Fibroblast of skin of scalp (primary cell): ENCODE data around the gene ZNF280A.
A peak's percentile ranks its signal among the peaks of the same experiment; 100 is the strongest.
"Not testable (repeated sequence)": the region's sequence is repeated elsewhere in the genome, so short reads cannot be mapped to it uniquely, and the experiment has no call there.

ENCODE experiments used
- DNase-seq: peaks from one replicate; pipeline ENCODE4 v3.0.0-alpha.2; 2013

ZNF280A gene

DNA sequence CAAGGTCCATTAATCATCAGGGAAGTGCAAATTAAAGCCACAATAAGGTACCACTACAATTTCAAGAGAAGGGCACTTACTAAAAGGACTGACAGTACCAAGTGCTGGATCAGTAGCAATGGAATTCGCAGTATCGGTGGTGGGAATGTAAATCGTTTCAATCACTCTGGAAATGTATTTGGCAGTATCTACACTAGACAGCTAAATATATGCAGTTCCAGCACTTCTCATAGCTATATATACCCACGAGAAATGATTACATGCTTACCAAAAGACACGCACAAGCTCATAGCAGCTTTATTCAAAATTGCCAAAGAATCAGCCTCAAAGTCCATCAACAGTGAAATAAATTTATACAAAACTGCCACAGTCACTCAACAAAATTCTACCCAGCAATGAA, 7.1 kb downstream of the ZNF280A start:
- DNase-seq: no peak

GRCh38 chr22:22510833-22511232, 9.2 kb downstream of the ZNF280A start:
- DNase-seq: not testable (repeated sequence)

- DNase-seq: not testable (repeated sequence)
Measured at GRCh38 chr22:22509912-22510311, 10.2 kb downstream of the ZNF280A start.

DNA sequence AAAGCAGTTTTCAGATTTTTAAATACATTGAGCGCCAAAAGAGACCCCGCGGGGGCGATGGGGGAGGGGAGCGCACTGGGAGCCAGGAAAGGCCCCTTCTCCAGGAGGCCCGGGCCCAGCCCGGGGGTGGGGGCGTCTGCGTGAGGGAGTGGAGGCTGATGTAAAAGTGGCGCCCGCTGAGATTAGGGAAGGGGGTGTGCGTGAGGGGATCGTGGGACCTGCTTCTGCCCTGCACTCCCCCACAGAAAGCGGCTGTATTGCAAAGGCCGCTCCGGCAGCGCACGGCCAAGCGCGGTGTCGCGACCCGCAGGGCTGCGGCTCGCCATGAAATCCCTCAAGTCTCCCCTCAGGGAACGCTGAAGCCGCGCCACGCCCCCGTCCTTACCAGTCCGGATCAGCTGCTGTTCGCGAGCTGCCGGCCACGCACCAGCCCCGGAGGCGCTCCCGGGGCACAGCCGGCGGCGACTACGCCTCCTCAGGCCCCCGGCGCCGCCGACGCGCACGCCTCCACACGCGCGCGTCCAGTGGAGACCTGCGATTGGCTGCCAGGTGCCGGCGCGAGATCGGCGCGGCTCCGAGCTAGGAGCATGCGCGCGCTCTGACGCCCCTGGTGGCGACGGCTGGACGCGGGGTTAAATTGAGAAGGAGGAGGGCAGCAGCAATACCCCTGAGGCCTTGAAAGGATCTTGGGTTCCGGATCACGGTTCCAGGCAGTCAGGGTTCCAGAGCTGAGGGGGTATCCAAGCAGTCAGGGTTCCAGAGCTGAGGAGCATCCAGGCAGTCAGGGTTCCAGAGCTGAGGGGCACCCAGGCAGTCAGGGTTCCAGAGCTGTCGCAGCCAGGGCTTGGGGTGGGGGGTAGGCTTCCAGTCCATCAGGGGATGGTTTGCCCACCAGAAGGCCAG, 11.5 kb downstream of the ZNF280A start, which contains the start of gene ZNF280B:
Gene ZNF280B, minus strand, starts transcription at position 469 of the 903 bp plus-strand sequence. CDS start 19,344 bp downstream, outside the sequence.
- peak; percentile 88 for DNase-seq

DNA sequence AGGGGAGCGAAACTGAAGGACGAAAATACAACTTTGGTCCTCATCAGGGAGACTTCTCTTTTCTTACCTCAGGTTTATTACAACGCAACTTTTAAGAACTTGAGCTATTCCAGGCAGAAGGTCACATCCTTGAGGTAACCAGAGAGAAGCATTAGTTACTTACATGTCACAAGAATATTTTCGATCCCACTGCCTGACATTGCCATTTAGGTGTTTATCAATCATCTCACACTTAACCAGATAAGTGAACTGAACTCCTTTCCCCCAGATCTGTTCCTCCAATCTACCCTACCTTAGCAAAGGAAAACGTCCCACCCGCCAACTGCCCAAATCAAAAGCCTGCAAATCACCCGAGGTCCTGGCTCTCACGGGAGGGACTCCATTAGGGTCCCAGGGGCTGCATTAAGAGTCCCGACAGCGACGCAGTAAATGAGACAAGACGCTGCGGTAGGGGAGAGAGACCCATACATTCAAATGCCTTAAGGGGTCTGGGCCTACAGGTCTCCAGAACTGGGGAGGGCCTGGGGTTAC, 12.3 kb downstream of the ZNF280A start:
- DNase-seq: no peak

GRCh38 chr22:22506736-22507135, 13.3 kb downstream of the ZNF280A start:
- no peak for DNase-seq

- DNase-seq: no peak
Measured at GRCh38 chr22:22498267-22498666, 21.8 kb downstream of the ZNF280A start.

GRCh38 chr22:22491589-22491988, 28.5 kb downstream of the ZNF280A start:
- DNase-seq: not testable (repeated sequence)

GRCh38 chr22:22488736-22489135, 31.3 kb downstream of the ZNF280A start:
- no peak for DNase-seq

DNA sequence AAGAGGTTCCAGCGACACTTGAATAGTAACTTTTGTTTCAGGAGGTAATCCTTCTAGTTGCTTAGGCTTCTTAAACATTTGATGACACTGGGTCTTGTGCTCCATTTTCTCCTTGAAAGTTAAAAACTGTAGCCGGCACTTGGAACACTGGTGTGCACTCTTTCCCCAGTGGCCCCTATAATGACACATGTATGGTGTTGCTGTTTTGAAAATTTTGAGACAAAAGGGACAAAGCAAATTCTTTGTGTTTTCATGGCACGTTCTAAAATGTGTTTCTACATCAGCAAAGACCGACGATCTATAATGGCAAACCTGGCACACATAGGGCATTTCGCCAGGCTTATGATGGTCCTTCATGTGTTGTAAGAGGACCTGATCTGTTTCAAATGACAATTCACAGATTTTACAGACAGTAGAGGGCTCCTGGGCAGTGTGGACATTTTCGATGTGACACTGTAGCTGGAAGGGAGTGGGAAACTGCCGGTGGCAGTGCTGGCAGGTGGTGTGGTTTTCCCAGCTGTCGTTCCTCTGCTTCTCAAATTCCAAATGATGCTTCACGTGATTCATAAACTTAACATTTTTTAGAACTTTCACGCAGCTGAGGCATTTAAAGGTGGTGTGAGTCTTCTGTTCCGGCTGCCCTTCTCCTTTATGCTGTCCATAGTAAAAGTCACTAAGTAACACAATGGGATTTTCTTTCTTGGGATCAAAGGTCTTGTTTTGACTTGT, 32.0 kb downstream of the ZNF280A start:
- no peak for DNase-seq

DNA sequence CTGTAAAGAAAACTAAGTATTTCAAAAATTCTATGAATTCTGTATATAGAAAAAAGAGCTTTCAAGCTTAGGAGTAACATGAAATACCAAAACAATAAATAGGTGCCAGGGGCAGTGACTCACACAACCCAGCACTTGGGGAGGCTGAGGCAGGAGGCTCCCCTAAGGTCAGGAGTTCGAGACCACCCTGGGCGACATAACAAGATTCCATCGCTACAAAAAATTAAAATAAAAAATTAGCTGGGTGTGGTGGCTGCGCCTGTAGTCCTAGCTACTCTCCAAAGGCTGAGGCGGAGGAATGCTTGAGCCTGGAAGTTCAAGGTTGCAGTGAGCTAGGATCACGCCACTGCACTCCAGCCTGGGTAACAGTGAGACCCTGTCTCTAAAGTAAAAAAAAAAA, 33.0 kb downstream of the ZNF280A start:
- DNase-seq: no peak

DNA sequence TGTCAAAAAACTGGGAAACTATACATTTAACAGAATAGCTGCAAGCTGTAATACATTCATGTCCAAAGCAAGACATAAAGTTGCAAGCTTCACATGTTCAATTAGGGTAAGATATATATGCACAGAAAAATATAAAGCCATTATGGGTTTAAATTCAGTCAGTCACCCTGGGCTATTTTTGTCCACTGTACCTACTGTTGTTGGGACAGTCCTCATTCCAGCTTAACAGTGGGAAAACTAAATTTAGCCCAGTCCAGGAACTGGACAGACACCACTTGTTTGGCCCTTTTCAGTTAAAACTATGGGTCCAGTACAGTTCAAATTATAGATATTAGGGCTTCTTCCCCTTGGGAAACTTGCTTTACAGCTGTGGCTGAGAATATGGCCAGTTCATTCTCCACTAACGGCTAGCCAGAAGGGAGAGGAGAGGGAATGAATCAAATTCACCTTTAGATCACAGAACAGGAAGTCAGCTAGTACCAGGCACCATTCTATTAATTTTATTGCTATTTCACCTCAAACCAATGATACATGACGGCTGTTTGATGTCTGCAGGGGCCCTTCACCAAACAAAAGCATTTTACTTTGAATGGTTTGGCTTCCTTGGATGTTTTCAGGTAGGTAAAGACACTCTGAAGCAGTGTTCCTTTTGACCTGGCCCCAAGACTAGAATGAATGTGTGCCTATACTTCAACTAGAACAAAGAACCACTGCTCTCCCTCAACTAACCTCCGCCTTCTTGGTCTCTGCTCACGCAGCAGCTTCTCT, 33.8 kb downstream of the ZNF280A start:
- DNase-seq: no peak

GRCh38 chr22:22485524-22485923, 34.5 kb downstream of the ZNF280A start:
- DNase-seq: no peak

- DNase-seq: no peak
Measured at GRCh38 chr22:22484023-22484422, 36.0 kb downstream of the ZNF280A start.

- DNase-seq: no peak
Measured at GRCh38 chr22:22480940-22481339, 39.1 kb downstream of the ZNF280A start.

- DNase-seq: peak; percentile 35
Measured at GRCh38 chr22:22479999-22480532, 40.0 kb downstream of the ZNF280A start.

- DNase-seq: no peak
Measured at GRCh38 chr22:22479116-22479515, 41.0 kb downstream of the ZNF280A start.

- DNase-seq: no peak
Measured at GRCh38 chr22:22478470-22478869, 41.6 kb downstream of the ZNF280A start.

GRCh38 chr22:22474733-22475132, 45.3 kb downstream of the ZNF280A start:
- DNase-seq: no peak

DNA sequence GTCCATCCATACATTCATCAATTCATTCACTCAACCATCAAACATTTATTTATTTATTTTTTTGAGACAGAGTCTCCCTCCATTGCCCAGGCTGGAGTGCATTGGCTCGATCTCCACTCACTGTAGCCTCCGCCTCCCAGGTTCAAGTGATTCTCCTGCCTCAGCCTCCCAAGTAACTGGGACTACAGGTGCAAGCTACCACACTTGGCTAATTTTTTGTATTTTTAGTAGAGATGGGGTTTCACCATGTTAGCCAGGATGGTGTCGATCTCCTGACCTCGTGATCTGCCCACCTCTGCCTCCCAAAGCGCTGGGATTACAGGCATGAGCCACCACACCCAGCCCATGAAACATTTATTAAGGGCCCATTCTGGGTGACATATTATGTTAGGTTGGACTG, 49.0 kb downstream of the ZNF280A start:
- not testable (repeated sequence) for DNase-seq

GRCh38 chr22:22469527-22469926, 50.5 kb downstream of the ZNF280A start:
- DNase-seq: no peak

DNA sequence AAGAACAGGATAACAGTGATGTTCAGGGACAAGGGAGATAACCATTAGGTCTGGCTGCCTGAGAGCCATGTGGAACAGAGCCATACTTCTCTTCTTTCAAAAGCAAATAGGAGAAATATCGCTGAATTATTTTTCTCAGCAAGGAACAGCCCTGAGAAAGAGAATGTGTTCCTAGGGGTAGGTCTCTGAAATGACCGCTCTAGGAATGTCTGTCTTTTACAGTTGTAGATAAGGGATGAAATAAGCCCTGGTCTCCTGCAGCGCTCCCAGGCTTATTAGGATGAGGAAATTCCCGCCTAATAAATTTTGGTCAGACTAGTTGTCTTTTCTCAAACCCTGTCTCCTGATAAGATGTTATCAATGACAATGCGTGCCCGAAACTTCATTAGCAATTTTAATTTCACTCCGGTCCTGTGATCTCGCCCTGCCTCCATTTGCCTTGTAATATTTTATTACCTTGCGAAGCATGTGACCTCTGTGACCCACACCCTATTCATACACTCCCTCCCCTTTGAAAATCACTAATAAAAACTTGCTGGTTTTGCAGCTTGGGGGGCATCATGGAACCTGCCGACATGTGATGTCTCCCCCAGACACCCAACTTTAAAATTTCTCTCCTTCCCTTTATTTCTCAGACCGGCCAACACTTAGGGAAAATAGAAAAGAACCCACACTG, 51.1 kb downstream of the ZNF280A start:
- not testable (repeated sequence) for DNase-seq
